Measurements from ENCODE around the gene PQBP1.
A peak's percentile ranks its signal among the peaks of the same experiment; 100 is the strongest.

PQBP1 gene

GRCh38 chrX:48902135-48902534 lies 4.4 kb downstream of the PQBP1 start:
- no peak for DNase-seq

- no peak for DNase-seq
Measured at GRCh38 chrX:48902776-48903175, 5.0 kb downstream of the PQBP1 start.

GRCh38 chrX:48903290-48903689 lies 5.6 kb downstream of the PQBP1 start:
- DNase-seq: no peak

- no peak for DNase-seq
Measured at GRCh38 chrX:48904180-48904579, 6.5 kb downstream of the PQBP1 start.

- no peak for DNase-seq
Measured at GRCh38 chrX:48904626-48905025, 6.9 kb downstream of the PQBP1 start.

- DNase-seq: no peak
Measured at GRCh38 chrX:48905090-48905790, 7.5 kb downstream of the PQBP1 start.

- DNase-seq: no peak
Measured at GRCh38 chrX:48908600-48908999, 10.9 kb downstream of the PQBP1 start.

- no peak for DNase-seq
Measured at GRCh38 chrX:48909703-48910294, 12.1 kb downstream of the PQBP1 start.

- no peak for DNase-seq
Measured at GRCh38 chrX:48910926-48911411, 13.2 kb downstream of the PQBP1 start.

GRCh38 chrX:48911412-48912182 lies 13.9 kb downstream of the PQBP1 start, which contains the start of gene SLC35A2:
SLC35A2 (minus strand) TSS chrX:48911646; CDS start chrX:48911636, 10 bp downstream.
- DNase-seq: peak; percentile 89

- no peak for DNase-seq
Measured at GRCh38 chrX:48913605-48914366, 16.1 kb downstream of the PQBP1 start.

- no peak for DNase-seq
Measured at GRCh38 chrX:48914593-48915493, 17.1 kb downstream of the PQBP1 start.

GRCh38 chrX:48917139-48918001 lies 19.6 kb downstream of the PQBP1 start:
- peak; percentile 94 for DNase-seq

- no peak for DNase-seq
Measured at GRCh38 chrX:48918301-48918642, 20.5 kb downstream of the PQBP1 start.

- DNase-seq: peak; percentile 97
Measured at GRCh38 chrX:48918643-48919340, 21.1 kb downstream of the PQBP1 start, which contains the start of gene PIM2. PIM2 (minus strand) TSS chrX:48919024; CDS start chrX:48918834, 190 bp downstream.

- no peak for DNase-seq
Measured at GRCh38 chrX:48919360-48919841, 21.7 kb downstream of the PQBP1 start.

- DNase-seq: no peak
Measured at GRCh38 chrX:48919947-48920717, 22.4 kb downstream of the PQBP1 start.

- no peak for DNase-seq
Measured at GRCh38 chrX:48920718-48921104, 23.0 kb downstream of the PQBP1 start.

- no peak for DNase-seq
Measured at GRCh38 chrX:48923771-48924170, 26.0 kb downstream of the PQBP1 start.

Data from CD4-positive, alpha-beta T cell treated with Interleukin-15 for 1 hour (primary cell).